SK-N-SH (cell line): ENCODE data around the gene CDC14B. TPM values are rescaled to one million over a fixed set of nuclear protein-coding genes. Genes with fewer than 3 reads are reported as not detected.
A peak's percentile ranks its signal among the peaks of the same experiment; 100 is the strongest.

Source experiments
- CTCF ChIA-PET: fragments of 300-600, 350-600 bp; formaldehyde crosslinking; extraction: SDS; loops from one replicate; lab custom pipeline; 2021; lab: Yijun Ruan, JAX
- POLR2A ChIA-PET: fragments of 350-600 bp; sonication (Branson Sonifier 250); formaldehyde crosslinking; extraction: SDS; loops from one replicate; lab custom pipeline; 2020; ENCODE audit warnings: antibody characterized with exemption, inconsistent platforms; lab: Yijun Ruan, JAX
- DNase-seq: peaks from one replicate; pipeline ENCODE4 v3.0.0; 2012
- H2AFZ ChIP-seq: fragments of 200-600 bp; sonication (generic); 2 replicates; pipeline ENCODE4 v1.8.1; 2016; ENCODE audit warnings: antibody characterized with exemption, mild to moderate bottlenecking, low read depth
- H3F3A ChIP-seq: fragments of 200-600 bp; sonication (generic); replicated peaks from 2 replicates; pipeline ENCODE3; 2016; ENCODE audit warnings: antibody characterized with exemption, mild to moderate bottlenecking; ENCODE audit not compliant: insufficient read depth
- H3K27ac ChIP-seq, 2 experiments: fragments of 200-500 bp in 1 of 2; fragments of 200-600 bp in 1 of 2; sonication (Bioruptor generic) in 1 of 2; sonication (generic), shearing (Covaris generic) in 1 of 2; 2 replicates each; pipeline versions ENCODE4 v1.5.1 to v1.6.1; 2014 to 2016; ENCODE audit warnings: low read depth in 2 of 2, inconsistent platforms in 1 of 2, low read length in 1 of 2, mild to moderate bottlenecking in 1 of 2, mixed read lengths in 1 of 2
- H3K27me3 ChIP-seq: fragments of 200-600 bp; sonication (generic), shearing (Covaris generic); 2 replicates; pipeline ENCODE4 v1.6.1; 2016; ENCODE audit warnings: mixed run types; ENCODE audit not compliant: insufficient read depth
- H3K36me3 ChIP-seq, 2 experiments: fragments of 200-500 bp in 1 of 2; fragments of 200-600 bp in 1 of 2; sonication (Bioruptor generic) in 1 of 2; sonication (generic) in 1 of 2; replicated peaks in 1 of 2; 2 replicates each; pipeline versions ENCODE3 to v1.5.1; 2014 to 2016; ENCODE audit warnings: low read length in 1 of 2, mild to moderate bottlenecking in 1 of 2; ENCODE audit not compliant: insufficient read depth in 2 of 2, control insufficient read depth in 1 of 2
- H3K4me1 ChIP-seq, 2 experiments: fragments of 200-500 bp in 1 of 2; fragments of 200-600 bp in 1 of 2; sonication (Bioruptor generic) in 1 of 2; sonication (generic), shearing (Covaris generic) in 1 of 2; 2 replicates each; pipeline versions ENCODE4 v1.5.1 to v1.6.1; 2014 to 2016; ENCODE audit warnings: low read depth in 1 of 2, low read length in 1 of 2, mixed run types in 1 of 2; ENCODE audit not compliant: insufficient read depth in 2 of 2, control insufficient read depth in 1 of 2
- H3K4me2 ChIP-seq: fragments of 200-600 bp; sonication (generic), shearing (Covaris generic); 2 replicates; pipeline ENCODE4 v1.6.1; 2017; ENCODE audit warnings: mixed run types
- H3K4me3 ChIP-seq, 2 experiments: fragments of 200-500 bp in 1 of 2; fragments of 200-600 bp in 1 of 2; sonication (Bioruptor generic) in 1 of 2; sonication (generic), shearing (Covaris generic) in 1 of 2; 2 replicates each; pipeline versions ENCODE4 v1.5.1 to v1.8.1; 2014 to 2016; ENCODE audit warnings: low read depth in 2 of 2, inconsistent platforms in 1 of 2, low read length in 1 of 2, mild to moderate bottlenecking in 1 of 2, mixed read lengths in 1 of 2, moderate library complexity in 1 of 2
- H3K79me2 ChIP-seq: fragments of 200-600 bp; sonication (generic); 2 replicates; pipeline ENCODE4 v1.8.1; 2017; ENCODE audit warnings: mild to moderate bottlenecking; ENCODE audit not compliant: insufficient read depth
- H3K9ac ChIP-seq: fragments of 200-600 bp; sonication (generic); 2 replicates; pipeline ENCODE4 v1.6.1; 2017; ENCODE audit warnings: mixed run types
- H3K9me2 ChIP-seq: fragments of 200-600 bp; sonication (generic); 2 replicates; pipeline ENCODE4 v1.6.1; 2017; ENCODE audit warnings: mixed run types
- H3K9me3 ChIP-seq: fragments of 200-600 bp; sonication (generic); 2 replicates; pipeline ENCODE4 v1.6.1; 2017; ENCODE audit warnings: mixed run types, mild to moderate bottlenecking, moderate library complexity
- H4K20me1 ChIP-seq: fragments of 200-600 bp; sonication (generic); 2 replicates; pipeline ENCODE4 v1.6.1; 2017; ENCODE audit warnings: mild to moderate bottlenecking, mixed run types; ENCODE audit not compliant: insufficient read depth
- CHD2 ChIP-seq: fragments of 150-350 bp; IDR thresholded peaks from 2 replicates; pipeline ENCODE4 v1.6.1; 2018; ENCODE audit warnings: low read length; ENCODE audit not compliant: partially characterized antibody
- CTCF ChIP-seq: fragments of 200-600 bp; sonication (generic); IDR thresholded peaks from 2 replicates; pipeline ENCODE4 v1.6.1; 2017; ENCODE audit warnings: antibody characterized with exemption, mild to moderate bottlenecking, moderate library complexity
- ELF1 ChIP-seq: IDR thresholded peaks from 2 replicates; pipeline ENCODE4 v1.4.0; 2012
- EP300 ChIP-seq, 2 experiments: IDR thresholded peaks; 2 replicates each; pipeline versions ENCODE4 v1.4.0 to v1.6.1; 2012; ENCODE audit warnings: borderline replicate concordance in 1 of 2, low read depth in 1 of 2, low read length in 1 of 2
- EZH2phosphoT487 ChIP-seq: fragments of 200-600 bp; sonication (generic); IDR thresholded peaks from 2 replicates; pipeline ENCODE4 v1.6.1; 2017; ENCODE audit warnings: low read depth, mixed run types, mild to moderate bottlenecking, antibody characterized with exemption, moderate library complexity, borderline replicate concordance
- FOSL2 ChIP-seq: IDR thresholded peaks from 2 replicates; pipeline ENCODE4 v1.4.0; 2012; ENCODE audit warnings: low read depth, mild to moderate bottlenecking, moderate library complexity, borderline replicate concordance
- FOXJ3 ChIP-seq: sonication (generic); formaldehyde crosslinking; IDR thresholded peaks from 2 replicates; pipeline ENCODE4 v1.5.1; 2020; ENCODE audit warnings: mild to moderate bottlenecking, missing genetic modification reagents
- FOXM1 ChIP-seq: IDR thresholded peaks from 2 replicates; pipeline ENCODE4 v1.4.0; 2012; ENCODE audit warnings: low read depth, mild to moderate bottlenecking
- GABPA ChIP-seq: IDR thresholded peaks from 2 replicates; pipeline ENCODE4 v1.4.0; 2012; ENCODE audit warnings: low read depth, mild to moderate bottlenecking
- GATA2 ChIP-seq: sonication (generic); formaldehyde crosslinking; IDR thresholded peaks from 2 replicates; pipeline ENCODE4 v1.5.0; 2020; ENCODE audit warnings: mild to moderate bottlenecking, missing genetic modification reagents
- MAX ChIP-seq: IDR thresholded peaks from 2 replicates; pipeline ENCODE4 v1.4.0; 2012; ENCODE audit warnings: low read depth
- MEF2A ChIP-seq: IDR thresholded peaks from 2 replicates; pipeline ENCODE4 v1.4.0; 2012; ENCODE audit warnings: low read depth, borderline replicate concordance
- MXI1 ChIP-seq: IDR thresholded peaks from 2 replicates; pipeline ENCODE4 v1.6.1; 2012; ENCODE audit warnings: mild to moderate bottlenecking, low read depth, low read length, improper control_type of control experiment
- NFIC ChIP-seq: IDR thresholded peaks from 2 replicates; pipeline ENCODE4 v1.4.0; 2012; ENCODE audit warnings: borderline replicate concordance
- NRF1 ChIP-seq: IDR thresholded peaks from 2 replicates; pipeline ENCODE4 v1.6.1; 2012; ENCODE audit warnings: low read depth, mild to moderate bottlenecking, low read length
- RCOR1 ChIP-seq: fragments of 150-350 bp; IDR thresholded peaks from 2 replicates; pipeline ENCODE4 v1.6.1; 2017; ENCODE audit warnings: antibody characterized with exemption, low read length
- RXRA ChIP-seq: IDR thresholded peaks from 2 replicates; pipeline ENCODE4 v1.4.0; 2012; ENCODE audit warnings: low read depth, mild to moderate bottlenecking, borderline replicate concordance
- SIN3A ChIP-seq: IDR thresholded peaks from 2 replicates; pipeline ENCODE4 v1.6.1; 2012; ENCODE audit warnings: low read depth, mild to moderate bottlenecking, low read length, moderate library complexity, borderline replicate concordance
- SMC3 ChIP-seq: IDR thresholded peaks from 2 replicates; pipeline ENCODE4 v1.6.1; 2012; ENCODE audit warnings: low read depth, low read length, improper control_type of control experiment
- TCF12 ChIP-seq: IDR thresholded peaks from 2 replicates; pipeline ENCODE4 v1.4.0; 2012
- TEAD4 ChIP-seq: IDR thresholded peaks from 2 replicates; pipeline ENCODE4 v1.4.0; 2012; ENCODE audit warnings: mild to moderate bottlenecking, borderline replicate concordance; ENCODE audit not compliant: insufficient read depth
- YY1 ChIP-seq: IDR thresholded peaks from 2 replicates; pipeline ENCODE4 v1.4.0; 2012; ENCODE audit warnings: low read depth, mild to moderate bottlenecking
- WGBS: methylation state at CpG from one replicate; pipeline ENCODE4 v1.1.6; 2017; ENCODE audit warnings: low lambda C conversion rate; 5-methylcytosine and 5-hydroxymethylcytosine counted together
- polyA plus RNA-seq, 3 experiments: library from polyadenylated mRNA; depleted of rRNA; stranded (reverse); fragments of >200 nt; gene quantifications; 2 replicates each; pipeline ENCODE4 v1.2.3, GENCODE V29; 2012
- TF ChIP-seq, protein P1 (sequence below): IDR thresholded peaks from 2 replicates; pipeline ENCODE4 v1.6.1; 2012; ENCODE audit warnings: mild to moderate bottlenecking, low read depth, low read length, moderate library complexity
- TF ChIP-seq, protein P2 (sequence below): IDR thresholded peaks from 2 replicates; pipeline ENCODE4; 2012
- TF ChIP-seq, protein P3 (sequence below): fragments of 150-350 bp; IDR thresholded peaks from 2 replicates; pipeline ENCODE4 v1.6.1; 2017; ENCODE audit warnings: antibody characterized with exemption, low read length, low read depth, borderline replicate concordance

CDC14B gene
- polyA plus RNA-seq, 1 of the 3 experiments (the other 2 are of a cell fraction): 10.1 TPM

DNA sequence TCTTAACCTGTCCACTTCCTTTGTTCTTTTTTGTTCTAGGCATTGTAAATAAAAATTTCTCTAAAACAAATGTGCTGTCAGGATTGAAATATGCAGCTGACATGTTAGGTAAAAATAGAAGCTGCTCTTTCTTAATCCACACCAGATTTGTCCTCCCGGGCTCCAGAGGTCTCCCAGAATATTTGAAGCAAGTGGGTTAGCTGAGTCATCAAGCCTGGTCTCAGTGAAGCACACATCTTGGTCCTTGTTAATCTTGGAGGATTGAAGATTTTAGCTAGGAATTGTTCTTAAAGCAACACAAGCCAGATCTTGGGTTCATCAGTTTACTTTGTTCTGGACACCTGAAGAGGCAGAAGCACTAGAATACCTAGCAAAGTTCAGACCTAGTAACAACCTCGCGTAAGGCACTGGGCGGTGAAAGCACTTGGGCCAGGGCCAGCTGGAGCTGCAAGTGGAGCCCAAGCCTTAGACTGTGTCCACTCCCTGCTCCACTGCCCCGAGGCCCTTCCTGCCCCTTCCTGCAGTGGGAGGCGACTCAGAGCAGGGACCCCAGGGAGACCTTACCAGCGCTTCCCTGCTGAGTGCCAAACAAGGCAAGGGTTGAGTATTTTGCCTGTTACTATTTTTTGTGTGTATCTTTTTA, 133.1 kb downstream of the CDC14B start:
- peaks cover 13 to 27% of the 10 kb centered on the region in 2 experiments for H3K4me1 ChIP-seq
- H3K9me3 ChIP-seq: no peaks in the 10 kb centered on the region
- H3K27me3 ChIP-seq: no peaks in the 10 kb centered on the region
- peaks cover 17% of the 10 kb centered on the region for H3F3A ChIP-seq
- H4K20me1 ChIP-seq: no peaks in the 10 kb centered on the region
- peak; percentile 65 for DNase-seq
- H3K27ac ChIP-seq: peak overlapping the region; percentile 71 to 84
- peaks cover 41 to 61% of the 10 kb centered on the region in 2 experiments for H3K36me3 ChIP-seq
- ChIA-PET CTCF (interaction anchor here (0.6 to 0.8 kb wide), 3 partner anchors 132 to 725 kb away, joined by 3 read pairs; no protein-coding TSS in a partner anchor), POLR2A (no interaction called here)
- peak overlapping the region; percentile 54; the same call in 1 of the 2 replicates for H3K4me2 ChIP-seq
- no peaks in the 10 kb centered on the region for H3K9me2 ChIP-seq
- H2AFZ ChIP-seq: no peak overlapping the region
- 49% methylated on average over 7 of the region's 7 CpGs for WGBS
- H3K79me2 ChIP-seq: peaks cover 3% of the 10 kb centered on the region; the same call in 1 of the 2 replicates
- H3K9ac ChIP-seq: no peak overlapping the region
- no peak overlapping the region; a peak in 1 of 4 replicates for H3K4me3 ChIP-seq
- TF ChIP-seq MAX (no peak), FOSL2 (peak; percentile 83), CHD2 (no peak), MEF2A (peak; percentile 92), RXRA (peak; percentile 52; the same call in 1 of the 2 replicates), NRF1 (no peak), MXI1 (no peak), FOXM1 (peak; percentile 22; the same call in 1 of the 2 replicates), EP300 (IDR thresholded peaks at IDR 0.05; ENCODE audit: borderline replicate concordance in 1 of 2, low read depth in 1 of 2, low read length in 1 of 2) (peak; percentile 40 to 70; a peak in 3 of 4 replicates), NFIC (peak; percentile 34; the same call in 1 of the 2 replicates), YY1 (no peak), ELF1 (no peak), CTCF (no peak), GABPA (no peak), FOXJ3 (CRISPR knock-in tag) (no peak), RCOR1 (no peak), TCF12 (peak; percentile 92), SIN3A (peak; percentile 36; the same call in 1 of the 2 replicates), TEAD4 (no peak), GATA2 (no peak), EZH2phosphoT487 (no peak), SMC3 (no peak)
- TF ChIP-seq, protein P1, sequence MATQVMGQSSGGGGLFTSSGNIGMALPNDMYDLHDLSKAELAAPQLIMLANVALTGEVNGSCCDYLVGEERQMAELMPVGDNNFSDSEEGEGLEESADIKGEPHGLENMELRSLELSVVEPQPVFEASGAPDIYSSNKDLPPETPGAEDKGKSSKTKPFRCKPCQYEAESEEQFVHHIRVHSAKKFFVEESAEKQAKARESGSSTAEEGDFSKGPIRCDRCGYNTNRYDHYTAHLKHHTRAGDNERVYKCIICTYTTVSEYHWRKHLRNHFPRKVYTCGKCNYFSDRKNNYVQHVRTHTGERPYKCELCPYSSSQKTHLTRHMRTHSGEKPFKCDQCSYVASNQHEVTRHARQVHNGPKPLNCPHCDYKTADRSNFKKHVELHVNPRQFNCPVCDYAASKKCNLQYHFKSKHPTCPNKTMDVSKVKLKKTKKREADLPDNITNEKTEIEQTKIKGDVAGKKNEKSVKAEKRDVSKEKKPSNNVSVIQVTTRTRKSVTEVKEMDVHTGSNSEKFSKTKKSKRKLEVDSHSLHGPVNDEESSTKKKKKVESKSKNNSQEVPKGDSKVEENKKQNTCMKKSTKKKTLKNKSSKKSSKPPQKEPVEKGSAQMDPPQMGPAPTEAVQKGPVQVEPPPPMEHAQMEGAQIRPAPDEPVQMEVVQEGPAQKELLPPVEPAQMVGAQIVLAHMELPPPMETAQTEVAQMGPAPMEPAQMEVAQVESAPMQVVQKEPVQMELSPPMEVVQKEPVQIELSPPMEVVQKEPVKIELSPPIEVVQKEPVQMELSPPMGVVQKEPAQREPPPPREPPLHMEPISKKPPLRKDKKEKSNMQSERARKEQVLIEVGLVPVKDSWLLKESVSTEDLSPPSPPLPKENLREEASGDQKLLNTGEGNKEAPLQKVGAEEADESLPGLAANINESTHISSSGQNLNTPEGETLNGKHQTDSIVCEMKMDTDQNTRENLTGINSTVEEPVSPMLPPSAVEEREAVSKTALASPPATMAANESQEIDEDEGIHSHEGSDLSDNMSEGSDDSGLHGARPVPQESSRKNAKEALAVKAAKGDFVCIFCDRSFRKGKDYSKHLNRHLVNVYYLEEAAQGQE: no peak
- TF ChIP-seq, protein P2, sequence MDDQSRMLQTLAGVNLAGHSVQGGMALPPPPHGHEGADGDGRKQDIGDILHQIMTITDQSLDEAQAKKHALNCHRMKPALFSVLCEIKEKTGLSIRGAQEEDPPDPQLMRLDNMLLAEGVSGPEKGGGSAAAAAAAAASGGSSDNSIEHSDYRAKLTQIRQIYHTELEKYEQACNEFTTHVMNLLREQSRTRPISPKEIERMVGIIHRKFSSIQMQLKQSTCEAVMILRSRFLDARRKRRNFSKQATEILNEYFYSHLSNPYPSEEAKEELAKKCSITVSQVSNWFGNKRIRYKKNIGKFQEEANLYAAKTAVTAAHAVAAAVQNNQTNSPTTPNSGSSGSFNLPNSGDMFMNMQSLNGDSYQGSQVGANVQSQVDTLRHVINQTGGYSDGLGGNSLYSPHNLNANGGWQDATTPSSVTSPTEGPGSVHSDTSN: peak; percentile 91
- TF ChIP-seq, protein P3, sequence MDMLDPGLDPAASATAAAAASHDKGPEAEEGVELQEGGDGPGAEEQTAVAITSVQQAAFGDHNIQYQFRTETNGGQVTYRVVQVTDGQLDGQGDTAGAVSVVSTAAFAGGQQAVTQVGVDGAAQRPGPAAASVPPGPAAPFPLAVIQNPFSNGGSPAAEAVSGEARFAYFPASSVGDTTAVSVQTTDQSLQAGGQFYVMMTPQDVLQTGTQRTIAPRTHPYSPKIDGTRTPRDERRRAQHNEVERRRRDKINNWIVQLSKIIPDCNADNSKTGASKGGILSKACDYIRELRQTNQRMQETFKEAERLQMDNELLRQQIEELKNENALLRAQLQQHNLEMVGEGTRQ: no peak
